Measurements from ENCODE around the gene KCNK13.
"Not testable (repeated sequence)": the region's sequence is repeated elsewhere in the genome, so short reads cannot be mapped to it uniquely, and the experiment has no call there.

The KCNK13 gene

DNA sequence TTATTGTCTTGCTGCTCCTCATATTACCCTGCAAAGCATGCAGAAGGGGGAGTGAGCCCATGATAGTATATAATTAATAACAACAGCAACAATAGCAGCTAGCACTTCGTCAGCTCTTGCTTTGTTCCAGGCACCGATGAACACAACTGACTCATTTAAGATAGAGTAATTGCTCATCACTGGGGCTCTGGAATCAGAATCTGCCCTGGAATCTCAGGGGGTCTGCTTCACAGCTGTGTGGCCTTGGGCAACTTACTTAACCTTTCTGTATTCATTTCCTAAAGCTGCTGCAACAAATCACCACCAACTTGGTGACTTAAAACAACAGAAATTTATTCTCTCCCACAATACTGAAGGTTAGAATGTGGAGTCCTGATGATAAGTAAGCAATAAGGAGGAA is 139.6 kb downstream of the KCNK13 start:
- DNase-seq = no peak

DNA sequence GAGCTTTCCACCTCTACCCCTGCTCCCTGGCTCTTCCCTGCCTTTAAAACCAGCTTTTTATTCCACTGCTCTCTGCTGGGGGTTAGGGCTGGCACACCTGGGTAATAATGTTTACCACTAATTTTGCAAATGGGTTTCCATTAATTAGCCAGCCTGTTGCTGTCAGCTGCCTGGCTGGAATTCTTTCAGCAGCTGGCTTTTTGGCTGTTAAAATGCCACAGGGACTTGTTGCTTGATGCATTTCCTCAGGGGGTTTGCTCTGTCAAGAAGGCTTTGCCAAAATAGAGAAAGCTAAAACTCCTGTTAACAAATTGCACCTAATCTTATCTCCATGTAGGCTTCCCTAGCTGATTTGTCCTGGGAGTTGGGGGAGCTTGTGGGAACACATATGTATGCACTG is 142.7 kb downstream of the KCNK13 start:
- no peak for DNase-seq

DNA sequence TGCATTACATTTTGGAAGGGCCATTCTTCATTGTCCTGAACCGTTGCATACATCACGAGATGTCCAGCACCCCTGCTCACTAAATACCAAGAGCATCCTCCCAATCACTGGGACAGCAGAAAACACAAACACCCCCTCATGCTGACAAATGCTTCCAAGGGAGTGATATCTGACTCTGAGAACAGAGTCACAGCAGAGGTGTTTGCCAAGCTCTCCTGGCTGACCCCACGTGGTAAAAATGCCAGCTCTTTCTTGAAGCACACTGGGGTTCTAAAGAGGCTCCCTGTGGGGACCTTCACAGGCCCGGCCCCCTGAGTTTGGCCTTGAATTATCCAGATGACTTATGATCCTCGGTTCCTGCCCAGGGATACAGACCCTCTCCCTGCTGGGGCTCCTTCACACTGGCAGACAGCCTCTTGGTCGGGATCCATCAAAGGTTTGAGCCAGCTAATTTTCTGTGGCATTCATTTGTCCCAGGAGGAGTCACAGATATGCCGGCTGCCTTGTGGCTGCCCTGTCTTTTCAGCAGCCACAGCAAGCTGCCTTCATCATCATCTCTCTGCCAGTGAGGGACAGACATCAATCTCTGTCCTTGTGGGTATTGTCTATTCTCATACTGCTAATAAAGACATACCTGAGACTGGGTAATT is 151.4 kb downstream of the KCNK13 start:
- DNase-seq = no peak

DNA sequence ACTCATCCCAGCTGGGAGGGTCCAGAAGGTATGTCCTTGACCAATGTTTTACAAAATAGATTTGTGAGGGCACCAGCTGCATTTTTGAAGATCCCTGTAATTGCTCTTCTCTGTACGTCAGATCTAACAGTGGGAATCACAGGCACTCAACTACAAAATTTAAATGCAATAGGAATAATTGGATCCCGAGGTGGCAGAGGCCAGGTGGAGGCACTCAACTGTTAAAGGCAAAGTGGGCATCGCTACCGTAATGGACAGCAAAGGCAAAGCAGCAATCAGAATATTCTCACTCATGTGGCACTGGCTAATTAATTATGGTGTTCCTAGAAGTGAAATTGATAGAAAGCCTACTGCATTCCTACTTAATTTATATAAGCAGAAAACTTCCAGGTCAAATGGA is 166.7 kb downstream of the KCNK13 start:
- no peak for DNase-seq

DNA sequence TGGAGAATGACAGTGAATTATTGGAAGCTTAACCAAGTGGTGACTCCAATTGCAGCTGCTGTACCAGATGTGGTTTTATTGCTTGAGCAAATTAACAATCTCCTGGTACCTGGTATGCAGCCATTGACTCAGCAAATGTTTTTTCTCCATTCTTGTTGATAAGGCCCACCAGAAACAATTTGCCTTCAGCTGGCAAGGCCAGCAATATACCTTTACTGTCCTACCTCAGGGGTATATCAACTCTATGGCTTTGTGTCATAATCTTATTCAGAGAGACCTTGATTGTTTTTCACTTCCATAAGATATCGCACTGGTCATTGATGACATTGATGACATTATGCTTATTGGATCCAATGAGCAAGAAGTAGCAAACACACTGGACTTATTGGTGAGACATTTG is 168.1 kb downstream of the KCNK13 start:
- not testable (repeated sequence) for DNase-seq
